ENCODE data around the gene AFAP1.

GRCh38 chr4:7859326-7859725 is 80.3 kb downstream of the AFAP1 start:
- TF ChIP-seq CTCF (conservative IDR thresholded peaks at IDR 0.05; ENCODE audit: low read length), result no peak
- no peak for TF ChIP-seq EZH2phosphoT487 (IDR thresholded peaks at IDR 0.05; ENCODE audit: borderline replicate concordance, low read depth, low read length)
